Endodermal cell (in vitro differentiated cells): ENCODE measurements around the gene ARHGAP25. TPM values are rescaled to one million over a fixed set of nuclear protein-coding genes. Genes with fewer than 3 reads are reported as not detected.
"Not testable (repeated sequence)": the region's sequence is repeated elsewhere in the genome, so short reads cannot be mapped to it uniquely, and the experiment has no call there.

ENCODE experiments used
- DNase-seq: peaks from one replicate; pipeline ENCODE4 v3.0.0-alpha.2; 2017
- H3K27ac ChIP-seq: 2 replicates; pipeline ENCODE4 v1.5.1; 2013; ENCODE audit warnings: mild to moderate bottlenecking, low read depth, low read length, moderate library complexity
- H3K27me3 ChIP-seq: 2 replicates; pipeline ENCODE4 v1.6.1; 2013; ENCODE audit warnings: mild to moderate bottlenecking, low read length, moderate library complexity; ENCODE audit not compliant: insufficient read depth, control insufficient read depth, poor library complexity, severe bottlenecking
- H3K36me3 ChIP-seq: 2 replicates; pipeline ENCODE4 v1.7.0; 2013; ENCODE audit warnings: mild to moderate bottlenecking, low read length, moderate library complexity; ENCODE audit not compliant: control insufficient read depth, insufficient read depth
- H3K4me1 ChIP-seq: one replicate; pipeline ENCODE4 v1.7.0; 2013; ENCODE audit warnings: low read length; ENCODE audit not compliant: control insufficient read depth, insufficient read depth
- H3K4me3 ChIP-seq: 2 replicates; pipeline ENCODE4 v1.5.1; 2013; ENCODE audit warnings: mild to moderate bottlenecking, low read length, moderate library complexity
- H3K9ac ChIP-seq: 2 replicates; pipeline ENCODE4 v1.6.1; 2013; ENCODE audit warnings: mild to moderate bottlenecking, low read length, moderate library complexity; ENCODE audit not compliant: poor library complexity, severe bottlenecking; ENCODE audit errors: extremely low read depth
- H3K9me3 ChIP-seq: 2 replicates; pipeline ENCODE4 v1.6.1; 2013; ENCODE audit warnings: mild to moderate bottlenecking, low read length, moderate library complexity; ENCODE audit not compliant: control insufficient read depth
- H3K27ac Mint-ChIP-seq: 2 replicates; pipeline ENCODE4 v1.8.0; 2020; ENCODE audit warnings: mixed read lengths
- H3K27me3 Mint-ChIP-seq: 2 replicates; pipeline ENCODE4 v1.8.0; 2021; ENCODE audit warnings: mild to moderate bottlenecking, mixed read lengths; ENCODE audit not compliant: insufficient read depth
- H3K36me3 Mint-ChIP-seq: 2 replicates; pipeline ENCODE4 v1.8.0; 2020; ENCODE audit warnings: low read depth, mixed read lengths
- H3K4me1 Mint-ChIP-seq: 2 replicates; pipeline ENCODE4 v1.8.0; 2020; ENCODE audit warnings: mixed read lengths
- H3K4me3 Mint-ChIP-seq: 2 replicates; pipeline ENCODE4 v1.8.0; 2020; ENCODE audit warnings: mild to moderate bottlenecking, moderate library complexity, mixed read lengths
- H3K9me3 Mint-ChIP-seq: 2 replicates; pipeline ENCODE4 v1.8.0; 2020; ENCODE audit warnings: mild to moderate bottlenecking, mixed read lengths
- WGBS, 2 experiments: methylation state at CpG; one replicate each; pipeline versions ENCODE4 v1.1.5 to v1.1.7; 2013; ENCODE audit warnings: missing lambda C conversion rate in 2 of 2, mixed read lengths in 1 of 2; ENCODE audit not compliant: insufficient coverage in 1 of 2, insufficient read length in 1 of 2; 5-methylcytosine and 5-hydroxymethylcytosine counted together
- total RNA-seq, 2 donors: library from RNA; stranded (reverse); fragmentation: NEBNext Ultra II Directional in 1 of 2; extraction: Animal tissue kit (Norgen Biotek cat#: 25700) in 1 of 2; gene quantifications; 2 replicates in 1 of 2; 3 replicates in 1 of 2; pipeline ENCODE4 v1.2.1, GENCODE V29; 2021
- TF ChIP-seq, protein P1 (sequence below): fragments of 200-600 bp; sonication (generic); conservative IDR thresholded peaks from 2 replicates; pipeline ENCODE4 v1.5.0; 2021; ENCODE audit warnings: antibody characterized with exemption, mild to moderate bottlenecking

Gene ARHGAP25
- total RNA-seq, 2 donors from 2014 or later = 0.82 to 2.6 TPM

DNA sequence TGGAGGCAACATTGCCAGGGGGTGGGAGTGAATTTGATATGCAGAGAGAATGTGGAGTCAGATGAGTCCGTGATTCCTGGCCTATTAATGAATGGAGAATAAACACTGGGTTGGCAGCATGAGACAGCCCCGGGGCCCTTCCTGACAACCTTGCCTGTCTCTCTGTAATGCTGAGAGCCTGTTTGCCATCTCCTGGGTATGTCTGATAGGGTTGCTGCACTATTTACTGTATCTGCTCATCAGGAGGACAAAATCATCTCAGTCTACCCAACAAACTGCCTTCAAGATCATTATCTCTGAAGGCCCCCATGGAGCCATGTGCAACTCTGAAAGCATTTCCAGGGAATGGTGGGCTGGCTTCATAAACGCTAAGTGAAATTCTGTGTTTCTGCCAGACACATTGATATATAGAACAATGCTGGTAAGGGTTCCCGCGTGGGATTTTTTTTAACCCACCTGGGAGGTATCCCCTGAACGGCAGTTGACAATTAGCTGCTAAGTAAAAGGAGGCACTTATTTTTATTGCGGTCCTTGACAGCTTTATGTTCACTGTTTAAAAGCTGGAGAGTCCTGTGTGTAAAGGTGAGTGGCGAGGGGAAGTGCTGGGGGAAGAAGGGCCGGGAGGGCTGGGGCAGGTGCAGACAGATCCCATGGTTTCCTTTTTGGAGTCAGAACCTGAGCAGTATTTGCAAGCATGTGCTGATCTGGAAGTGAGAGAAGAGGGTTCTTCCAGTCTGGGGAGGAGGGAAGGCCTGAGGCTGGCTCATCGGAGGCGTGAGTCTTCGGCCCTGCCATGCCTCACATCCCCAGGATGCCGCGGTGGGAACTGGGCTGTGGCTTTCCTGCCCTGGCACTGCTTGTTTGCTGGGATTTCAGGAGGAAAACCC is 64.8 kb downstream of the ARHGAP25 start:
- WGBS, 2 experiments = 89% methylated on average over 14 of the region's 14 CpGs
- Histone ChIP-seq H3K9me3 (no peaks in the 10 kb centered on the region), H3K4me1 (no peaks in the 10 kb centered on the region), H3K36me3 (no peaks in the 10 kb centered on the region), H3K4me3 (no peak overlapping the region), H3K27ac (no peak overlapping the region), H3K27me3 (peaks cover 6% of the 10 kb centered on the region), H3K9ac (no peak overlapping the region)
- DNase-seq = no peak
- H3K27me3 Mint-ChIP-seq = no peaks in the 10 kb centered on the region
- H3K9me3 Mint-ChIP-seq = no peaks in the 10 kb centered on the region
- no peak overlapping the region for H3K4me3 Mint-ChIP-seq
- TF ChIP-seq, protein P1, sequence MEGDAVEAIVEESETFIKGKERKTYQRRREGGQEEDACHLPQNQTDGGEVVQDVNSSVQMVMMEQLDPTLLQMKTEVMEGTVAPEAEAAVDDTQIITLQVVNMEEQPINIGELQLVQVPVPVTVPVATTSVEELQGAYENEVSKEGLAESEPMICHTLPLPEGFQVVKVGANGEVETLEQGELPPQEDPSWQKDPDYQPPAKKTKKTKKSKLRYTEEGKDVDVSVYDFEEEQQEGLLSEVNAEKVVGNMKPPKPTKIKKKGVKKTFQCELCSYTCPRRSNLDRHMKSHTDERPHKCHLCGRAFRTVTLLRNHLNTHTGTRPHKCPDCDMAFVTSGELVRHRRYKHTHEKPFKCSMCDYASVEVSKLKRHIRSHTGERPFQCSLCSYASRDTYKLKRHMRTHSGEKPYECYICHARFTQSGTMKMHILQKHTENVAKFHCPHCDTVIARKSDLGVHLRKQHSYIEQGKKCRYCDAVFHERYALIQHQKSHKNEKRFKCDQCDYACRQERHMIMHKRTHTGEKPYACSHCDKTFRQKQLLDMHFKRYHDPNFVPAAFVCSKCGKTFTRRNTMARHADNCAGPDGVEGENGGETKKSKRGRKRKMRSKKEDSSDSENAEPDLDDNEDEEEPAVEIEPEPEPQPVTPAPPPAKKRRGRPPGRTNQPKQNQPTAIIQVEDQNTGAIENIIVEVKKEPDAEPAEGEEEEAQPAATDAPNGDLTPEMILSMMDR = no peak
- no peaks in the 10 kb centered on the region for H3K36me3 Mint-ChIP-seq
- no peak overlapping the region for H3K27ac Mint-ChIP-seq
- no peaks in the 10 kb centered on the region for H3K4me1 Mint-ChIP-seq

DNA sequence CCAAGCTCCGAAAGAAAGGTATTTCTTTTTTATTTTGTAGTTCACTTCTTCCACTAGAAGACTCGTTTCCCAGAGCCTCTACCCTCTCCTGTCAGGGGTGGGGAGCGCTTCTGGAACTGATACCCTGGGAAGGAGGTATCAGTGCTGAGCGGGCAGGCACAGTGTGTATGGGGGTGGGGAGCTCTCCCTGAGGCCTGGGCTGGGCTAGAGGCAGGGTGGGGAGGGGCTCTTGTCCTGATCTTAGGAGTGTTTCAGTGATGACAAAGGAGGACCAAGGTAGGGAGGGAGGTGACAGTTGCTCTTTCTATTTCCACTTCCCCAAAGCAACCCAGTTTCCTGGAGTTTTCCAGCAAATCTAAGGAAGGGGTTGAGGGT is 65.4 kb downstream of the ARHGAP25 start:
- Mint-ChIP-seq H3K4me1 (no peaks in the 10 kb centered on the region), H3K27ac (no peak overlapping the region), H3K9me3 (no peaks in the 10 kb centered on the region), H3K36me3 (no peaks in the 10 kb centered on the region), H3K27me3 (no peaks in the 10 kb centered on the region), H3K4me3 (no peak overlapping the region)
- no peak for DNase-seq
- Histone ChIP-seq H3K27me3 (peaks cover 6% of the 10 kb centered on the region), H3K9ac (no peak overlapping the region), H3K36me3 (no peaks in the 10 kb centered on the region), H3K4me1 (no peaks in the 10 kb centered on the region), H3K27ac (no peak overlapping the region), H3K4me3 (no peak overlapping the region), H3K9me3 (no peaks in the 10 kb centered on the region)
- TF ChIP-seq, protein P1 = no peak
- 77% methylated on average over 4 of the region's 4 CpGs; no CpG with 5 or more reads in 1 of the 2 experiments for WGBS, 2 experiments

DNA sequence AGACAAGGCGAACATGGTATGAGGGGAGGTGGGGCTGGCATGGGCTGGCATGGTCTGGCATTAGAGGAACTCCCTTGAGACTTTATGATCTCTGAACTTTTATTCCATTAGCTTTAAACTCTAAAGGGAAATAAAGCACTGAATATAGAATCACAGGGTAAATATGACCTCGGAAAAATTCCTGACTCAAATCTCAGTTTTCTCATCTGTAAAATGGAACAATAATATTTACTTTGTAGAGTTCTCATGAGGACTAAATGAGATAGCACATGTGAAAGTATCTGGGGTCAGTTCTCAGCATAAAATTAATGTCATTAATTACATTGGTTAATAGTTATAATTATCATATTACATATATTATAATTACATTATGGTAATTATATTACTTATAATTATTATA is 65.9 kb downstream of the ARHGAP25 start:
- Histone ChIP-seq H3K36me3 (no peaks in the 10 kb centered on the region), H3K27ac (no peak overlapping the region), H3K27me3 (peaks cover 6% of the 10 kb centered on the region), H3K4me1 (no peaks in the 10 kb centered on the region), H3K4me3 (no peak overlapping the region), H3K9me3 (no peaks in the 10 kb centered on the region), H3K9ac (no peak overlapping the region)
- H3K4me3 Mint-ChIP-seq = no peak overlapping the region
- DNase-seq = no peak
- H3K27ac Mint-ChIP-seq = no peak overlapping the region
- no peaks in the 10 kb centered on the region for H3K36me3 Mint-ChIP-seq
- 95% methylated on average over 2 of the region's 2 CpGs; no CpG with 5 or more reads in 1 of the 2 experiments for WGBS, 2 experiments
- H3K9me3 Mint-ChIP-seq = no peaks in the 10 kb centered on the region
- H3K4me1 Mint-ChIP-seq = no peaks in the 10 kb centered on the region
- TF ChIP-seq, protein P1 = no peak
- H3K27me3 Mint-ChIP-seq = no peaks in the 10 kb centered on the region

DNA sequence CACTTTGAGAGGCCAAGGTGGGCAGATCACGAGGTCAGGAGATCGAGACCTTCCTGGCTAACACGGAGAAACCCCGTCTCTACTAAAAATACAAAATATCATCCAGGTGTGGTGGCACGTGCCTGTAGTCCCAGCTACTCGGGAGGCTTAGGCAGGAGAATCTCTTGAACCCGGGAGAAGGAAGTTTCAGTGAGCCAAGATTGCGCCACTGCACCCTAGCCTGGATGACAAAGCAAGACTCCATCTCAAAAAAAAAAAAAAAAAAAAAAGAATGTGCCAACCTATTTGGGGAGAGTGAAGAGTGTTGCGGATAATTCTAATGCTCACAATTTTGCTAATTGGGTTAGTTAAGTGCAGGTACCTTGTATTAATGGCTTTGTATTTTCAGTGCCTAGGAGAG is 67.5 kb downstream of the ARHGAP25 start:
- H3K27me3 Mint-ChIP-seq, H3K4me3 ChIP-seq, H3K4me1 ChIP-seq, H3K9me3 Mint-ChIP-seq, H3K4me3 Mint-ChIP-seq, H3K36me3 ChIP-seq, H3K36me3 Mint-ChIP-seq, H3K4me1 Mint-ChIP-seq, H3K9me3 ChIP-seq, H3K27ac Mint-ChIP-seq, H3K27ac ChIP-seq, H3K27me3 ChIP-seq, H3K9ac ChIP-seq, DNase-seq: not testable (repeated sequence)
- WGBS, 2 experiments = 90 to 93% methylated on average over 7 to 9 of the region's 9 CpGs
